Chondrocyte (in vitro differentiated cells): ENCODE data around the gene SMPD2. TPM values are rescaled to one million over a fixed set of nuclear protein-coding genes. Genes with fewer than 3 reads are reported as not detected.
A peak's percentile ranks its signal among the peaks of the same experiment; 100 is the strongest.

Source experiments
- DNase-seq: peaks from one replicate; pipeline ENCODE4 v3.0.0; 2021; ENCODE audit warnings: mixed read lengths, low spot score
- H3K27ac Mint-ChIP-seq: one replicate; pipeline ENCODE4 v1.8.0; 2021; ENCODE audit warnings: mild to moderate bottlenecking, moderate library complexity, mixed read lengths; ENCODE audit not compliant: unreplicated experiment
- H3K27me3 Mint-ChIP-seq: 2 replicates; pipeline ENCODE4 v1.8.0; 2021; ENCODE audit warnings: low read depth, mixed read lengths
- H3K36me3 Mint-ChIP-seq: 2 replicates; pipeline ENCODE4 v1.8.0; 2021; ENCODE audit warnings: low read depth, mixed read lengths
- H3K4me1 Mint-ChIP-seq: 2 replicates; pipeline ENCODE4 v1.8.0; 2021; ENCODE audit warnings: low read depth, mild to moderate bottlenecking, mixed read lengths
- H3K4me3 Mint-ChIP-seq: one replicate; pipeline ENCODE4 v1.8.0; 2021; ENCODE audit warnings: mild to moderate bottlenecking, moderate library complexity, mixed read lengths; ENCODE audit not compliant: unreplicated experiment
- H3K9me3 Mint-ChIP-seq: 2 replicates; pipeline ENCODE4 v1.8.0; 2021; ENCODE audit warnings: low read depth, mixed read lengths
- total RNA-seq: library from RNA; stranded (reverse); gene quantifications from 3 replicates; pipeline ENCODE4 v1.2.1, GENCODE V29; 2021
- TF ChIP-seq, protein P1 (sequence below): fragments of 200-600 bp; sonication (generic); IDR thresholded peaks from 2 replicates; pipeline ENCODE4 v1.5.0; 2021; ENCODE audit warnings: antibody characterized with exemption, mild to moderate bottlenecking, moderate library complexity

The SMPD2 gene
- total RNA-seq, 1 donor from 2014 or later: 5.6 TPM

DNA sequence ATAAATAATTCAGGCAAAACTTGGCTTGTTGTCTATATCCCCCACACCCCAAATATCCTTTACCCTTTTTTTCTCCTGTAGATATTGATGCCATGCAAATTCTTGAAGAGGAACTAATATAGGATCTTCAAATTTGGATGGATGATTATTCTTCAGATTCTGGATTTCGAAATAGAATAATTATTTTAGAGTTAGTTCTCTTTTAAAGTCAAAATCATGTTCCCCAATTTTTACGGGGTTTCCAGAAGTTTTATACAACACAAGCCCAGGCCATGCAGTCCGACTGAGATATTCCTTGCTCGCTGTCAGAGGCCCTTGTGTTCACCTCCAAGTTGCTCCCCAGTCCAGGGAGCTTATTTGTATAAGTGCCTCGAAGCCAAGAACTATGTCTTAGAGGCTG is 4.5 kb upstream of the SMPD2 start:
- no peaks in the 10 kb centered on the region for H3K9me3 Mint-ChIP-seq
- H3K36me3 Mint-ChIP-seq: no peaks in the 10 kb centered on the region
- H3K27me3 Mint-ChIP-seq: no peaks in the 10 kb centered on the region
- peaks cover 6% of the 10 kb centered on the region for H3K4me1 Mint-ChIP-seq
- no peak for DNase-seq
- no peak overlapping the region for H3K4me3 Mint-ChIP-seq
- no peak overlapping the region for H3K27ac Mint-ChIP-seq
- TF ChIP-seq, protein P1, sequence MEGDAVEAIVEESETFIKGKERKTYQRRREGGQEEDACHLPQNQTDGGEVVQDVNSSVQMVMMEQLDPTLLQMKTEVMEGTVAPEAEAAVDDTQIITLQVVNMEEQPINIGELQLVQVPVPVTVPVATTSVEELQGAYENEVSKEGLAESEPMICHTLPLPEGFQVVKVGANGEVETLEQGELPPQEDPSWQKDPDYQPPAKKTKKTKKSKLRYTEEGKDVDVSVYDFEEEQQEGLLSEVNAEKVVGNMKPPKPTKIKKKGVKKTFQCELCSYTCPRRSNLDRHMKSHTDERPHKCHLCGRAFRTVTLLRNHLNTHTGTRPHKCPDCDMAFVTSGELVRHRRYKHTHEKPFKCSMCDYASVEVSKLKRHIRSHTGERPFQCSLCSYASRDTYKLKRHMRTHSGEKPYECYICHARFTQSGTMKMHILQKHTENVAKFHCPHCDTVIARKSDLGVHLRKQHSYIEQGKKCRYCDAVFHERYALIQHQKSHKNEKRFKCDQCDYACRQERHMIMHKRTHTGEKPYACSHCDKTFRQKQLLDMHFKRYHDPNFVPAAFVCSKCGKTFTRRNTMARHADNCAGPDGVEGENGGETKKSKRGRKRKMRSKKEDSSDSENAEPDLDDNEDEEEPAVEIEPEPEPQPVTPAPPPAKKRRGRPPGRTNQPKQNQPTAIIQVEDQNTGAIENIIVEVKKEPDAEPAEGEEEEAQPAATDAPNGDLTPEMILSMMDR: no peak

DNA sequence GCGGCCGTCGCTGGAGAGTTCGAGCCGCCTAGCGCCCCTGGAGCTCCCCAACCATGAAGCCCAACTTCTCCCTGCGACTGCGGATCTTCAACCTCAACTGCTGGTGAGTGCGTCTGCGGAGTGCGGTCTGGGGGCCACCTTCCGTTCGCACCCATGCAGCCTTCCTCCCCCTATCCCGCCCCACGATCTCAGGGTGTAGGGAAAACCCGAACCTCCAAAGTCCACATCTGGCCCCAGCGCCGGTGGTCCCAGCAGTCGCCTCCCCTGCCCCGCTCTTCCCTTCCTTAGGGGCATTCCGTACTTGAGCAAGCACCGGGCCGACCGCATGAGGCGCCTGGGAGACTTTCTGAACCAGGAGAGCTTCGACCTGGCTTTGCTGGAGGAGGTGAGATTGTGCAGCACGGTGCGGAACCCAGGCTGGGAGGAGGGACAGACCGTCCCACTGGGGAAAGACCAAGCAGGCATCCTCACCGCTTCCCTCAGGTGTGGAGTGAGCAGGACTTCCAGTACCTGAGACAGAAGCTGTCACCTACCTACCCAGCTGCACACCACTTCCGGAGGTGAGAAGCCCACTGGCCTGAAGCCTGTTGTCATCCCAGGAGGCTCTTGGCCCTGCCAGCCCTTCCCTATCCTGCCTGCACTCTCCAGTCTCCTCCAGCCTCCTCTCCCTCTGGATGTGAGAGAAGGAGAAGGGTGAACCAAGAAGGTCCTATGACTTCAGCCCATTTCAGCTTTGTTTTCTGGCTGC is 719 bp downstream of the SMPD2 start:
- Mint-ChIP-seq H3K27ac (peak overlapping the region; percentile 90), H3K27me3 (no peaks in the 10 kb centered on the region), H3K4me1 (peaks cover 22% of the 10 kb centered on the region), H3K36me3 (peaks cover 13% of the 10 kb centered on the region), H3K4me3 (peak overlapping the region; percentile 92), H3K9me3 (no peaks in the 10 kb centered on the region)
- TF ChIP-seq, protein P1: peak; percentile 63
- DNase-seq: no peak

GRCh38 chr6:109442393-109442924 is 1.9 kb downstream of the SMPD2 start:
- DNase-seq: no peak
- H3K27me3 Mint-ChIP-seq: no peaks in the 10 kb centered on the region
- H3K4me1 Mint-ChIP-seq: peaks cover 22% of the 10 kb centered on the region
- no peak overlapping the region for H3K27ac Mint-ChIP-seq
- H3K9me3 Mint-ChIP-seq: no peaks in the 10 kb centered on the region
- H3K36me3 Mint-ChIP-seq: peaks cover 18% of the 10 kb centered on the region
- TF ChIP-seq, protein P1: no peak
- peak overlapping the region; percentile 28 for H3K4me3 Mint-ChIP-seq

GRCh38 chr6:109443425-109443950 is 3.0 kb downstream of the SMPD2 start:
- H3K27me3 Mint-ChIP-seq: no peaks in the 10 kb centered on the region
- peaks cover 22% of the 10 kb centered on the region for H3K4me1 Mint-ChIP-seq
- H3K4me3 Mint-ChIP-seq: no peak overlapping the region
- peaks cover 18% of the 10 kb centered on the region for H3K36me3 Mint-ChIP-seq
- no peaks in the 10 kb centered on the region for H3K9me3 Mint-ChIP-seq
- H3K27ac Mint-ChIP-seq: peak overlapping the region; percentile 32
- TF ChIP-seq, protein P1: no peak
- no peak for DNase-seq

- TF ChIP-seq, protein P1: peak; percentile 16
- Mint-ChIP-seq H3K36me3 (peaks cover 21% of the 10 kb centered on the region), H3K27me3 (no peaks in the 10 kb centered on the region), H3K27ac (no peak overlapping the region), H3K4me1 (peaks cover 16% of the 10 kb centered on the region), H3K4me3 (no peak overlapping the region), H3K9me3 (no peaks in the 10 kb centered on the region)
- no peak for DNase-seq
Observed at GRCh38 chr6:109445382-109445781, 4.9 kb downstream of the SMPD2 start.
